GM19035 (cell line): ENCODE results near the gene RAB44.

ENCODE experiments used
- ATAC-seq: cut with Tn5 transposase; IDR thresholded peaks from one replicate; pipeline ENCODE4 v1.9.1; 2021; ENCODE audit not compliant: unreplicated experiment

The RAB44 gene

GRCh38 chr6:36751833-36752186, 54.2 kb downstream of the RAB44 start:
- ATAC-seq, result no peak

DNA sequence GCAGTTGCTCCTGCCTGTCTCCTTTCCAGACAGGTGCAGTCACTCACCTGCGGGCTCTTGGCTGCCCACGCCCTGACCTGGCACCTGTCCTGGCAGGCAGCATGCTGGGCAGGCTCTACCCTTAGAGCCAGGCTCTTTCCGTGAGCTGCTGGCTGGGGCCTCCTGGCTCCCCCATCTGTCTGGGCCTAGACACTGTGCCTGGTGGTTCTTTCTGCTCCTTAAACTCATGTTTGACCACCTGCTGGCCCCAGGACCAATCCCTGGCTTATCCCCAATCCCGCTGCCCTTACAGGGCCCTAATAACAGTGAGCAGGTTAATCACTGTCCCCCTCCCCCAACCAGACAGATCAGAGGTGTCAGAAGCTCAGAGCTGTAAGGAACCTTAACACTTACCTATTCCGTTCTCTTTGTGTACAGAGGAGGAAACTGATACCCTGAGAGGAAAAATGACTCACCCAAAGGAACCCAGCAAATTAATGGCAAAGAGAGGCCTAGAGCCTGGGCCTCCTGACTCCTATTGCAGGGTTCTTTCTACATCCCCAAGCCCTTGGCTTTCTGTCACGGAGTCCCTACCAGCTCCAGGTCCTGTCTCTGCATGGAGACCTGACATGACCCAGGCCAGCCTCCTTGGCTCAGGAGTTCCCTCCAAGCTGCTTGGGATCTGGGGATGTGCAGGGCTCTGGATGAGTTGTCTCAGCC, 54.7 kb downstream of the RAB44 start:
- ATAC-seq, result no peak

DNA sequence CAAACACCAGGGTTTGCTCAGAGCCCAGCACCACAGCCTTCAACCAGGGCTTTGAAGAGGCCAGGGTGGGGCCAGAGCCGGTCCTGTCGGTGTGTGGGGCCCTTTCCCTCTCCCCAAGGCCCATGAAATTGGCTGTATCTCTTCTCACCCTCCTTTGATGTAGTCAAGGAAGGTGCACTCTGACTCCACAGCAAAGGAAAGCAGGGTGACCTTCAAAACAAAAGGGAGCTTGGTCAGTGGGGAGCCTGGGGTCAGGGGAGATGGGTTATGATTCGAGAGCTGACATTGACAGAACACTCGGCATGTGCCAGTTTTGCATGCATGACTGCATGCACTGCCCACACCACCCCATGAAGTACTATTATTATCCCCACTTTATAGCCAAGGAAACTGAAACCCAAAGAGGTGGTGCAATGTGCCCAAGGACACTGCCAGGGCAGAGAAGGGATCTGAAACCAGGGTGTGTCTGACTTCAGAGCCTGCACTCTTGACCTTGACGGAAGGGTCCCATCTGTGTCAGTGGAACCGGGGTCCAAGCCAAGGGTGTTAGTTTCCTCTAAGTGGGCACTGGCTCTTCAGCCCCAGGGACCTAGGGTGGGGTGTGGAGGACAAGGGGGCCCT, 55.4 kb downstream of the RAB44 start:
- ATAC-seq, result peak; percentile 35

DNA sequence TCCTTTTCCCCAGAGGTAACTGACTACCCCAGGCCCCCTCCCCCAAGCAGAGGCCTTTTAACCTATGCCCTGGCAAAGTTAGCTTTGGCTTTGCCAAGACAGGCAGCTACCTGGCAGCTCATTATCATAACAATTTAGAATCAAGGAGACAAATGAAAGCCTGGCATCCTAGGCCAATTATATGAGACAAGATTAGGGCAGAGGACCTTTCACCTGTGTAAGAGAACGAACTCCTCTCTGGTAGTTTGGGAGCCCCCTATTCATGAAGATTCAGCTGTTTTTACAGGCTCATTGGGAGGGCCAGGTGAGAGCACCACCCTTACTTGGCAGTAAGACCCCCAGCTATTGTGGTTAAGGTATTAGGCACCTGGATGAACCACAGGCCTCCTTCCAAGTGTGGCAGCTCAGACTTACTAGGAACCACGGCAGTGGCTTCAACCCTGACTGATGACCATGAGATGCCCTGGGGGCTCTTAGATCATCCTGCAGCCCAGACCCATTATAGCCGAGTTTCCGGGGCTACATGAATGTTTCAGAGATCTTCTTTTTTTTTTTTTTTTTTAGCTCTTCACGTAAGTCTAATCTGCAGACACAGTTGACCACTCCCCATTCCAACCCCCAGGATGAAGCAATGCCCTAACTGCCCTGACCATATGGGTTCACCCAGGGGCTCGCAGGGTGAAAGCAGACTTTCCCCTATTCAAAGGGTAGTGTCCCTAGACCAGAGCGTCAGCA, 56.2 kb downstream of the RAB44 start:
- ATAC-seq, result no peak

- no peak for ATAC-seq
These were observed 57.2 kb downstream of the RAB44 start for GRCh38 chr6:36754582-36755434.

GRCh38 chr6:36755435-36756348, 58.1 kb downstream of the RAB44 start:
- peak; percentile 34 for ATAC-seq

DNA sequence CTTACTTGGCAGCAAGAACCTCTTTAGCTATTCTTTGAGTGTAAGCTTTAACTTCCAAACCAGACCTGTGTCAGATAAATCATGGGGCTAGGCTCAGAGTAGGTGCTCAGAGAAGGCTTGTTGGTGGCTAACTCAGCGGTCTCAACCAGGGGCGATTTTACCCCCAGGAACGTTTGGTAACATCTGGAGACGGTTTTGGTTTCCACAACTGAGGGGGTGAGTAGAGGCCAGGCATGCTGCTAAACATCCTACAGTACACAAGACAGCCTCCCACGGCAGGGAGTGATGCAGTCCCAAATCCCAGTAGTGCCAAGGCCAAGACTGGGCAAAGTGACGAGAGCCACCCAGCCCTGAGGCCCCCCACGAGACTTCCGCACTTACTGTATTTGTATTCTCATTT, 59.2 kb downstream of the RAB44 start:
- no peak for ATAC-seq

GRCh38 chr6:36757206-36757605, 59.6 kb downstream of the RAB44 start:
- no peak for ATAC-seq

DNA sequence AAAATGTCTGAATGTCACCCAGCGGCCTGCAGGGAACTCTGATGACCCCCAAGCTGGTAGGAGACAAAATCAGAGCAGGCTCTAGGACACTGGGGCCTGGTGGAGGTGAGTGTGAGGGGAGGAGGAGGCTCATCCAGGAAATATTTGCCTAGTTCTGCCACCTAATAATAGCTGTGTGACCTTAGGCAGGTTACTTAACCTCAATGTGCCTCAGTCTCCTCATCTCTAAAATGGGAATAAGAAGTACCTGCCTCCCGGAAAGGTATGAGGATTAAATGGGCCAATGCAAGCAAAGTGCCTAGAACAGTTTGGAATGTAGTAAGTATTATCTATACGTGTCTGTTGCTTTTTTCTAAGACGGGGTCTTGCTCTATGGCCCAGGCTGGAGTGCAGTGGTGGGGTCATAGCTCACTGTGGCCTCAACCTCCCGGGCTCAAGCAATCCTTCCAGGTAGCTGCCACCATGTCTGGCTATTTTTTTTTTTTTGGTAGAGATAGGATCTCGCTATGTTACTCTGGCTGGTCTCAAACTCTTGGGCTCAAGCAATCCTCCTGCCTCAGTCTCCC, 60.4 kb downstream of the RAB44 start:
- ATAC-seq, result no peak

- ATAC-seq, result no peak
These were observed 61.0 kb downstream of the RAB44 start for GRCh38 chr6:36758516-36759147.

DNA sequence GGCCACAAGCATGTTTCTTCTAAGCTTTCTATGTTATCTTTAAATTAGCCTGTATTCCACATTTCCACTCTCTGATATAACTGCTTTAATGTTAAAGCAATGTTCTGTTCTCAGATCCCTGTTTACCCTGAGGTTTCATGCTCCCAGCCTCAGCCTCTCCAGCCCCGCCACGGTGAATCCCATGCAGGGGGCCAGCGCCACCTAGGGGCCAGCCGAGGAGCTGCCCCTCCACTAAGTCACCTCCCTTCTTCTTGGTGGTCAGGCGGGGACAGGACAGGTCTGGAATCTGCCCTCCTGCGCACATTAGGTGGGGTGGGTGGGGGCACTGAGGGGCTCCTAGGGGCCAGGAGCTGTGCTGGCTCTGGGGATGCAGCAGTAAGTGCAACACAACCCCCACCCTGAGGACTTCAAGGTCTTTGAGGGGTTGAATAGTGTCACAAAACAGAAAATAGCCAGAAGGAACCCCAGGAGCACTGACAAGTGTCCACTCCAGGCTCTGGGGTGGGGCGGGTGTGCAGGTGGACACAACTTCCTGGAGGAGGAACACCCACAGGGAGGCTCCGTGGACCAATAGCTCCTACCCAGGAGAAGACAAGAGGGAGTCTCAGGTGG, 61.6 kb downstream of the RAB44 start:
- ATAC-seq, result peak; percentile 38

DNA sequence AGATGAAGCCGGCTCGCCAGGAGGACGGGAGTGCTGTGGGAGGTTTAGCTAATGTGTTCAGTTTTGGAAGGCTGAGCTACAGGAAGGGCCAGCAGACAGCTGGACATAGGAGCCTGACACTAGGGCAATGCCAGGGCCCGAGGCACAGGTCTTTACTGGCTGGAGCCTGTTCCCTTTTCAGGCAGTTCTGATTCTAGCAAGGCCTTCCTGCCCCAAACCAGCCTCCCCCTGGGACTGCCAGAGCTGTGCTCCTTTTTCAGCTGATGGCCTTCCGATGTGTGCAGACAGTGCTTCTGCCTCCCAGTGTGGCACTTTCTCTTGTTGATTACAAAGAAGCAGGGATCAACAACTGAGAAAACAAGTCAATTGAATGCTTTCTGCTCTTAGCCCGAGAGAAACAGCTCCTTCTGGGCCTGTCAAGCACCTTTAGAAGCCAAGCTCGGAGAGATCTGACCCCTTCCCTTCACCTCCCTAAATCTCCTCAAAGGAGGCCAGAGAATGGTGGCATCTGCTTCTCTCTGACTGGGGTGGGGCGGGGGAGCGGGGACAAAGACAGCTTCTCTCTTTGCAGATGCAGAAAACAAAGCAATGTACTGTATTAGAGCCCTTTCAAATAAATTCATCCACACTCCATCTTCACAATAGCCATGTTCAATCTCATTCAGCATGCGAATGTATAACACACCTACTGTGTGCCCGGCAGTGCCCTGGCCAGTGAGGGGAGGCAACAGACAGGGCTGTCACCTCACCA, 63.2 kb downstream of the RAB44 start:
- no peak for ATAC-seq

DNA sequence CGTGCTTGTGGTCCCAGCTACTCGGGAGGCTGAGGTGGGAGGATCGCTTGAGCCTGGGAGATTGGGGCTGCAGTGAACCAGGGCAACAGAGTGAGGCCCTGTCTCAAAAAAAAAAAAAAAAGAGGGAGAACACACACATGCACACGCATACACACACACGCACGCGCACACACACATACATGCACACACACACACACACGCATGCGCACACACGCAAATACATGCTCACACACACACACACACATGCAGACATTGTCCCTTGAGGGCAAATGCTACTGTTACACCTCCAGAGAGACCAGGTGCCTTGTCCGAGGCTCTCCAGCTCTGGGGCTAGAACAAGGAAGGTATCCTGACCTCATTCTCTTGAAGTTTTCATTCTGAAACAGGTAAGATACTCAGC, 64.5 kb downstream of the RAB44 start:
- no peak for ATAC-seq

DNA sequence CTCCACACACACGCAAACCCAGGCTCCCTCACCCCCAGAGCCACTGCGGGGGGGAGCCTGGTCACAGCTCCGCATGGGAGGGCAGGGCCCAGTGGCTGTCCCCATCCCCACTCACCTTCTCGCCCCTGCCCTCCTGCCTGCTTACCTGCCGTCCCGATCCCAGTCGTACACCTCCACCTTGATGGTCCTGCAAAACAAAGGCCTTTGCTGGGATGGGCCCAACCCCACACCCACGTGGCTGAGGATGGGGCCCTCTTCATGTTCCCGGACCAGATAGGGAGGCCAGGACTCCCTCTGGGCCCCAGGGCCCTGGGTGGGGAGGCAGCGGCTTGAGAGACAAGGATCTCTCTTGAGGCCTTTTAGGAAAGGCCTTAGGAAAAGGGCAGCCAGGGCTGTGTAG, 67.6 kb downstream of the RAB44 start:
- no peak for ATAC-seq

DNA sequence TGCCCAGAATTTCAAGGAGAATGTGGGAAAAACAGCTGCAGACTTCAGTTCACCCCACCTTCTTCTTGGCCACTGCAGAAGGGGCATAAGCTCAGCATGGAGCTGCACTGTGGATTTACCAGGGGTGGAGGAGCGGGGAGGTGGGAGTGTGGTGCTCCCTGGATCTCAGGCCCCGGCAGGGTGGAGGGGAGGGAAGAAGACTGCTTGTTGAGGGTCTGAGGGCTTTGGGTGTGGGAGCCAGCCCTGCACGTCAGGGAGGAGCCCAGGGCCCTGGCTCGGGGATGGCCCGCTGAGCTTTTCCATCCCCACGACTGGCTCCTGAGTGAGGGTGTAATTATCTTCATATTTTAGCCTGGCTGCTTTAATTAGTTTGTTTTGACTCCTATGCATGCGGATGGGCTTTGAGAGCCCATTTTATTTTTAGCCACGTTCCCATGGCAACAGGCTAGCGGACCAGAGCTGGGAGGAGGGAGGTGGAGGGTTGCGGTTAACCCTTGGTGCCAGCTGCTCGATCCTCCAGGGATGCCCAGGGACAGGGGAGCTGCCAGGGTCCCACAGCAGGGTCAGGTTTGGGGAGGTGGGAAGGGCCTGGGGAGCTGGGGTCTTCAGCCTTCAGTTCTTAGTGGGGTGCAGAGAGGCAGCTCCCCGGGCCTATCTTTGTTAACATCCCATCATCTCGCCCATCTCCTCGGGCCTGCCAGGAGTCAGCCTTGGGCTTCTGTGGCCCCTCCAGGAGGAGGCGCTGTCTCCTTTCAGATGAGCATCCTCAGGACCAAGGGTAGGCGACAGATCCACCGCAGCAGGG, 68.2 kb downstream of the RAB44 start:
- no peak for ATAC-seq

DNA sequence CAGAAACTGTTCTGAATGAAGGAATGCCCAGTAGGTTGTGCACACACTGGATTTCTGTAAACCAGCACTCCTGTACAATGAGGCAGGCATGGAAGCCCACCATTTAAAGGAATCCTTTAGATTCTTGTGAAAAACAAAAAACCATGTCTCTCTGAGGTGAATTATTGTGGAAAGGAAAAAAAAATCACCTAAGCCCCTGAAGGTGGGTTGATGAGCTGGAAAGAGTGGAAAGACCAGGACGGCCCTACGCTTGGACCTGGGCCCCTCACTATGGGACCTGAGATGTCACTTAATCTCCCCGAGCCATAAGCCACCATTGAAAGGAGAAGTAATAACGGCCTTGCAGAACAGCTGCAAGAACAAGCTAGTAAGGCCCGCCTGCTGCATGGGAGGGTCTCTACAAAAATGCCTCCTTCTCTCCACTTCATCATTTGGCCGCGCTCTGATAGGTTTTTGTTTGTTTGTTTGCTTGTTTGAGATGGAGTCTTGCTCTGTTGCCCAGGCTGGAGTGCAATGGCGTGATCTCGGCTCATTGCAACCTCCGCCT, 68.8 kb downstream of the RAB44 start:
- no peak for ATAC-seq

- ATAC-seq, result no peak
These were observed 71.6 kb downstream of the RAB44 start for GRCh38 chr6:36769183-36769675.
